Body of pancreas (tissue), 4 donors: Measurements from ENCODE around the gene RASSF10. TPM values are rescaled to one million over a fixed set of nuclear protein-coding genes. Genes with fewer than 3 reads are reported as not detected.

Experiments
- ATAC-seq: fragments of 150-250 bp; one replicate; pipeline ENCODE4 v1.9.1; 2016
- DNase-seq, 4 donors: peaks; one replicate each; pipeline ENCODE4 v3.0.0-alpha.2; 2019
- H3K27ac ChIP-seq, 4 donors: fragments of 200-600 bp; sonication (generic); 1 replicate in 3 of 4; 2 replicates in 1 of 4; pipeline versions ENCODE4 v1.5.1 to v1.6.1; 2016 to 2019; ENCODE audit warnings: mild to moderate bottlenecking in 1 of 4, mixed read lengths in 1 of 4, moderate library complexity in 1 of 4
- H3K27me3 ChIP-seq, 2 donors: fragments of 200-600 bp; sonication (generic); one replicate each; pipeline ENCODE4 v1.6.0; 2016; ENCODE audit warnings: mild to moderate bottlenecking in 1 of 2
- H3K36me3 ChIP-seq, 2 donors: fragments of 200-600 bp; sonication (generic); replicated peaks in 1 of 2; 2 replicates each; pipeline ENCODE4 v1.5.1; 2016; ENCODE audit warnings: low read depth in 2 of 2; ENCODE audit not compliant: insufficient read depth in 1 of 2
- H3K4me1 ChIP-seq: fragments of 200-600 bp; sonication (generic); one replicate; pipeline ENCODE4 v1.6.0; 2016
- H3K4me3 ChIP-seq, 2 donors: fragments of 200-600 bp; sonication (generic); 1 replicate in 1 of 2; 2 replicates in 1 of 2; pipeline ENCODE4 v1.5.1; 2016 to 2019
- H3K9me3 ChIP-seq, 3 donors: fragments of 200-600 bp; sonication (generic); 1 replicate in 2 of 3; 2 replicates in 1 of 3; pipeline ENCODE4 v1.5.1; 2016
- POLR2A ChIP-seq, 3 donors: fragments of 450-650 bp; IDR thresholded peaks; one replicate each; pipeline ENCODE4 v1.6.1; 2016; ENCODE audit warnings: antibody characterized with exemption in 3 of 3, mild to moderate bottlenecking in 2 of 3
- WGBS, 2 donors: methylation state at CpG; one replicate each; pipeline ENCODE4 v1.1.5; 2017; 5-methylcytosine and 5-hydroxymethylcytosine counted together
- intact Hi-C: fragments of 100-400 bp; cut with DNase I; formaldehyde crosslinking; loops from one replicate; pipeline ENCODE4 v1.15.1; 2023
- total RNA-seq, 2 donors: library from RNA; depleted of rRNA; stranded (reverse); fragments of >200 nt; gene quantifications; one replicate each; pipeline ENCODE4 v1.1.0, GENCODE V29; 2016
- TF ChIP-seq, protein P1 (sequence below), 7 experiments: fragments of 450-650 bp in 4 of 7; fragments of 200-600 bp in 3 of 7; sonication (generic) in 3 of 7; IDR thresholded peaks; one replicate each; pipeline ENCODE4 v1.5.1; 2016 to 2019; ENCODE audit warnings: antibody characterized with exemption in 7 of 7

The RASSF10 gene
- total RNA-seq, 2 donors from 2014 or later: not detected

DNA sequence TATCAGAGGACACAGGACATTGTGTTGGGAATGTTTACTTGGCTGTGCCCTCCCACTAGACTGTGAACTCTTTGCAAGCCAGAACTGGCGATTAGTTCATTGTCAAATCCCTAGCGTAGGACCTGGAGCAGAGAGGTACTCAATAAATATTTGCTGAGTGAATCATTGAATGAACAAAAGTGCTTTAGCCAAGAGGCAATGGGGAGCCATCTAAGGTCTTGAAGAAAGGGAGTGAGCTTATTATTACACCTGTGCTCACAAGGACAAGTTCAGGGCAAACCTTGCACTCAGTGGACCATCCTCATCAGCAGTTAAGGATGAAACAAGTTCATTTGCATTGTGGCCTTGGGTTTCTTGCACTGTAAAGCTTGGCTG is 1.1 kb upstream of the RASSF10 start:
- TF ChIP-seq POLR2A (IDR thresholded peaks at IDR 0.05): no peak
- TF ChIP-seq, protein P1, sequence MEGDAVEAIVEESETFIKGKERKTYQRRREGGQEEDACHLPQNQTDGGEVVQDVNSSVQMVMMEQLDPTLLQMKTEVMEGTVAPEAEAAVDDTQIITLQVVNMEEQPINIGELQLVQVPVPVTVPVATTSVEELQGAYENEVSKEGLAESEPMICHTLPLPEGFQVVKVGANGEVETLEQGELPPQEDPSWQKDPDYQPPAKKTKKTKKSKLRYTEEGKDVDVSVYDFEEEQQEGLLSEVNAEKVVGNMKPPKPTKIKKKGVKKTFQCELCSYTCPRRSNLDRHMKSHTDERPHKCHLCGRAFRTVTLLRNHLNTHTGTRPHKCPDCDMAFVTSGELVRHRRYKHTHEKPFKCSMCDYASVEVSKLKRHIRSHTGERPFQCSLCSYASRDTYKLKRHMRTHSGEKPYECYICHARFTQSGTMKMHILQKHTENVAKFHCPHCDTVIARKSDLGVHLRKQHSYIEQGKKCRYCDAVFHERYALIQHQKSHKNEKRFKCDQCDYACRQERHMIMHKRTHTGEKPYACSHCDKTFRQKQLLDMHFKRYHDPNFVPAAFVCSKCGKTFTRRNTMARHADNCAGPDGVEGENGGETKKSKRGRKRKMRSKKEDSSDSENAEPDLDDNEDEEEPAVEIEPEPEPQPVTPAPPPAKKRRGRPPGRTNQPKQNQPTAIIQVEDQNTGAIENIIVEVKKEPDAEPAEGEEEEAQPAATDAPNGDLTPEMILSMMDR (IDR thresholded peaks at IDR 0.05): no peak
- H3K9me3 ChIP-seq: peaks cover 0 to 11% (median 0%) of the 10 kb centered on the region in 3 donors
- DNase-seq (peak in 1 of 4 donors; percentile 35), ATAC-seq (peak; percentile 11)
- H3K27me3 ChIP-seq: peaks cover 0 to 5% of the 10 kb centered on the region in 2 donors
- intact Hi-C loops: loop anchor here (10.0 kb wide), 1 partner anchor 47 kb away; no protein-coding TSS in a partner anchor
- 13 to 29% methylated on average over 2 of the region's 2 CpGs for WGBS, 2 donors
- no peak overlapping the region for H3K4me3 ChIP-seq
- no peak overlapping the region for H3K27ac ChIP-seq
- H3K4me1 ChIP-seq: peaks cover 55% of the 10 kb centered on the region
- H3K36me3 ChIP-seq: no peaks in the 10 kb centered on the region

GRCh38 chr11:13009476-13009920 is 382 bp downstream of the RASSF10 start:
- DNase-seq: no peak
- no peaks in the 10 kb centered on the region for H3K36me3 ChIP-seq
- intact Hi-C loops: loop anchor here (10.0 kb wide), 1 partner anchor 45 kb away; no protein-coding TSS in a partner anchor
- peaks cover 67% of the 10 kb centered on the region for H3K4me1 ChIP-seq
- TF ChIP-seq, protein P1 (IDR thresholded peaks at IDR 0.05): no peak
- TF ChIP-seq POLR2A (IDR thresholded peaks at IDR 0.05): no peak
- H3K4me3 ChIP-seq: no peak overlapping the region
- peaks cover 0 to 5% of the 10 kb centered on the region in 2 donors for H3K27me3 ChIP-seq
- WGBS, 2 donors: 7 to 19% methylated on average over 11 to 48 of the region's 48 CpGs
- H3K9me3 ChIP-seq: peaks cover 0 to 11% (median 0%) of the 10 kb centered on the region in 3 donors
- no peak overlapping the region for H3K27ac ChIP-seq
- no peak for ATAC-seq

- TF ChIP-seq, protein P1 (IDR thresholded peaks at IDR 0.05): no peak
- no peak for TF ChIP-seq POLR2A (IDR thresholded peaks at IDR 0.05)
- H3K4me1 ChIP-seq: peaks cover 73% of the 10 kb centered on the region
- peak; percentile 19 for ATAC-seq
- 6 to 14% methylated on average over 43 to 94 of the region's 94 CpGs for WGBS, 2 donors
- no peak overlapping the region for H3K4me3 ChIP-seq
- intact Hi-C loops: loop anchor here (10.0 kb wide), 1 partner anchor 45 kb away; no protein-coding TSS in a partner anchor
- peaks cover 0 to 11% (median 0%) of the 10 kb centered on the region in 3 donors for H3K9me3 ChIP-seq
- H3K27ac ChIP-seq: no peak overlapping the region
- H3K36me3 ChIP-seq: no peaks in the 10 kb centered on the region
- peaks cover 0 to 5% of the 10 kb centered on the region in 2 donors for H3K27me3 ChIP-seq
- DNase-seq: peak; percentile 17 to 49 (median 39)
Observed at GRCh38 chr11:13009921-13010748, 1.0 kb downstream of the RASSF10 start.

DNA sequence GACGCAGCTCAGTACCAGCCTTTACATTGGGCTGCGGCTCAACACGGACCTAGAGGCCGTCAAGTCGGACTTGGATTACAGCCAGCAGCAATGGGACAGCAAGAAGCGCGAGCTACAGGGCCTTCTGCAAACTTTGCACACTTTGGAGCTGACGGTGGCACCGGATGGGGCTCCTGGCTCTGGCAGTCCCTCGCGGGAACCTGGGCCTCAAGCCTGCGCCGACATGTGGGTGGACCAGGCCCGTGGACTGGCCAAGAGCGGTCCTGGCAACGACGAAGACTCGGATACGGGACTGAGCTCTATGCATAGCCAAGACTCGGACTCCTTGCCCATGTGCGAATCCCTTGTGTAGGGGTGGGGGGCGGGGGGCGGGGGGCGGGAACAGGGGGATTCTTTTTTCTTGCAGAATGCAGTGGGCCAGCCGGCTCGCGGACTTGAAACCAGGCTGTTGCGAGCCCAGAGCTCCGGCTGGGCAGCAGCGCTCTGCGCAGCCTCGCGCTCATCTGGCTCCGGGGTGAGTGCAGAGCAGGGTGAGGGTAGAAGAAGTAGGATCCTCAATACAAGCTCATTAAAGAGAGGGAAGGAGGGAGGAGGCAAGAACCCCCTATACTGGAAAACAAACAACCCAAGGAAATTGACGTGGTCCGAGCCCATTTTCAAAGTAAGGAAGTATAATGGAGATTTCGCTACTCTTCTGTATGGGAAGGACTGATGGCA is 1.8 kb downstream of the RASSF10 start:
- WGBS, 2 donors: 13 to 45% methylated on average over 17 to 30 of the region's 37 CpGs
- Histone ChIP-seq H3K9me3 (peaks cover 0 to 11% (median 0%) of the 10 kb centered on the region in 3 donors), H3K36me3 (no peaks in the 10 kb centered on the region), H3K27me3 (peaks cover 0 to 5% of the 10 kb centered on the region in 2 donors), H3K4me1 (peaks cover 75% of the 10 kb centered on the region), H3K27ac (no peak overlapping the region), H3K4me3 (no peak overlapping the region)
- TF ChIP-seq, protein P1 (IDR thresholded peaks at IDR 0.05): no peak
- no peak for TF ChIP-seq POLR2A (IDR thresholded peaks at IDR 0.05)
- DNase-seq (peak in 3 of 4 donors; percentile 17 to 39 (median 27)), ATAC-seq (no peak)
- intact Hi-C loops: no loop called here
